Caco-2 (cell line): ENCODE measurements around the gene ANKRD16. TPM values are rescaled to one million over a fixed set of nuclear protein-coding genes. Genes with fewer than 3 reads are reported as not detected.
A peak's percentile ranks its signal among the peaks of the same experiment; 100 is the strongest.

Experiments
- BruUV-seq: library from RNA; stranded (reverse); fragments of 400-500 nt; replicated peaks from 2 replicates; lab custom pipeline; 2021; lab: Mats Ljungman, UMichigan
- CTCF ChIA-PET: fragments of 300-600 bp; sonication (Branson Sonifier 250); formaldehyde crosslinking; loops from one replicate; lab custom pipeline; 2022; ENCODE audit warnings: antibody characterized with exemption; lab: Charles Lee
- POLR2A ChIA-PET: fragments of 300-600 bp; sonication (Branson Sonifier 250); formaldehyde crosslinking; loops from one replicate; lab custom pipeline; 2022; ENCODE audit warnings: antibody characterized with exemption; lab: Charles Lee
- DNase-seq, 2 experiments: peaks; one replicate each; pipeline versions ENCODE4 v3.0.0 to v3.0.0-alpha.2; 2020 to 2022
- H3K27me3 ChIP-seq: replicated peaks from 2 replicates; pipeline ENCODE4 v1.6.0; 2011; ENCODE audit warnings: low read length; ENCODE audit not compliant: control insufficient read depth, insufficient read depth
- H3K36me3 ChIP-seq: 2 replicates; pipeline ENCODE4 v1.5.1; 2011; ENCODE audit warnings: low read length; ENCODE audit not compliant: control insufficient read depth, insufficient read depth
- H3K4me1 ChIP-seq: fragments of 250-450 bp; sonication (Bioruptor Pico); 2 replicates; pipeline ENCODE4 v1.5.1; 2020; ENCODE audit warnings: mild to moderate bottlenecking
- H3K4me3 ChIP-seq: 2 replicates; pipeline ENCODE4 v1.5.1; 2011; ENCODE audit warnings: low read depth, mild to moderate bottlenecking, control low read depth, low read length
- H3K9me3 ChIP-seq: fragments of 250-450 bp; sonication (Bioruptor Pico); 2 replicates; pipeline ENCODE4 v1.5.1; 2020; ENCODE audit warnings: mild to moderate bottlenecking, moderate library complexity
- H3K27ac Mint-ChIP-seq: one replicate; pipeline ENCODE4 v1.8.0; 2022; ENCODE audit warnings: mixed read lengths; ENCODE audit not compliant: unreplicated experiment
- H3K27me3 Mint-ChIP-seq: one replicate; pipeline ENCODE4 v1.8.0; 2022; ENCODE audit warnings: mixed read lengths; ENCODE audit not compliant: insufficient read depth, unreplicated experiment
- H3K36me3 Mint-ChIP-seq: one replicate; pipeline ENCODE4 v1.8.0; 2022; ENCODE audit warnings: mild to moderate bottlenecking, mixed read lengths; ENCODE audit not compliant: insufficient read depth, unreplicated experiment
- H3K4me1 Mint-ChIP-seq: one replicate; pipeline ENCODE4 v1.8.0; 2022; ENCODE audit warnings: low read depth, mixed read lengths; ENCODE audit not compliant: unreplicated experiment
- H3K4me3 Mint-ChIP-seq: one replicate; pipeline ENCODE4 v1.8.0; 2022; ENCODE audit warnings: mild to moderate bottlenecking, moderate library complexity, mixed read lengths; ENCODE audit not compliant: unreplicated experiment
- H3K9me3 Mint-ChIP-seq: one replicate; pipeline ENCODE4 v1.8.0; 2022; ENCODE audit warnings: mixed read lengths; ENCODE audit not compliant: unreplicated experiment
- CTCF ChIP-seq, 2 experiments: fragments of 200-600 bp in 1 of 2; IDR thresholded peaks; 1 replicate in 1 of 2; 2 replicates in 1 of 2; pipeline versions ENCODE4 v1.5.1 to v1.8.0; 2011 to 2022; ENCODE audit warnings: antibody characterized with exemption in 1 of 2, control low read depth in 1 of 2, inconsistent platforms in 1 of 2, low read depth in 1 of 2, low read length in 1 of 2, mild to moderate bottlenecking in 1 of 2, moderate library complexity in 1 of 2; ENCODE audit not compliant: insufficient read depth in 1 of 2, severe bottlenecking in 1 of 2, unreplicated experiment in 1 of 2
- intact Hi-C: fragments of 100-400 bp; cut with micrococcal nuclease; formaldehyde crosslinking; loops from one replicate; pipeline ENCODE4 v1.10.0; 2022; ENCODE audit not compliant: unreplicated experiment
- total RNA-seq: library from RNA; stranded (reverse); gene quantifications from 2 replicates; pipeline ENCODE4 v1.2.3, GENCODE V29; 2022

Gene ANKRD16
- total RNA-seq, 1 experiment from 2014 or later, result 20.2 TPM

GRCh38 chr10:5894873-5895272 is 5.2 kb upstream of the ANKRD16 start:
- Histone ChIP-seq H3K4me1 (no peaks in the 10 kb centered on the region), H3K4me3 (no peak overlapping the region), H3K36me3 (peaks cover 2% of the 10 kb centered on the region; the same call in 1 of the 2 replicates), H3K9me3 (peaks cover 4% of the 10 kb centered on the region; the same call in 1 of the 2 replicates), H3K27me3 (no peaks in the 10 kb centered on the region)
- POLR2A ChIA-PET, result no interaction called here
- no TSS peak for BruUV-seq
- CTCF ChIA-PET, result no interaction called here
- no peak for TF ChIP-seq CTCF (IDR thresholded peaks at IDR 0.05; ENCODE audit: insufficient read depth in 1 of 2, low read depth in 1 of 2, low read length in 1 of 2, severe bottlenecking in 1 of 2, unreplicated experiment in 1 of 2)
- intact Hi-C loops, result no loop called here
- Mint-ChIP-seq H3K36me3 (peaks cover 73% of the 10 kb centered on the region), H3K9me3 (peaks cover 14% of the 10 kb centered on the region), H3K4me1 (peaks cover 27% of the 10 kb centered on the region), H3K4me3 (no peak overlapping the region), H3K27ac (no peak overlapping the region), H3K27me3 (no peaks in the 10 kb centered on the region)
- DNase-seq, result no peak

- no peak overlapping the region for H3K4me3 ChIP-seq
- H3K36me3 ChIP-seq, result peaks cover 2% of the 10 kb centered on the region; the same call in 1 of the 2 replicates
- Mint-ChIP-seq H3K27me3 (no peaks in the 10 kb centered on the region), H3K9me3 (peaks cover 14% of the 10 kb centered on the region), H3K4me3 (no peak overlapping the region), H3K4me1 (peaks cover 27% of the 10 kb centered on the region), H3K36me3 (peaks cover 76% of the 10 kb centered on the region), H3K27ac (no peak overlapping the region)
- no TSS peak for BruUV-seq
- intact Hi-C loops, result no loop called here
- H3K9me3 ChIP-seq, result peaks cover 4% of the 10 kb centered on the region; the same call in 1 of the 2 replicates
- no peaks in the 10 kb centered on the region for H3K4me1 ChIP-seq
- H3K27me3 ChIP-seq, result no peaks in the 10 kb centered on the region
- no peak for DNase-seq
- CTCF ChIA-PET, result no interaction called here
- TF ChIP-seq CTCF (IDR thresholded peaks at IDR 0.05; ENCODE audit: insufficient read depth in 1 of 2, low read depth in 1 of 2, low read length in 1 of 2, severe bottlenecking in 1 of 2, unreplicated experiment in 1 of 2), result no peak
- POLR2A ChIA-PET, result no interaction called here
These were observed 4.7 kb upstream of the ANKRD16 start for GRCh38 chr10:5894403-5894802.

- no peak for DNase-seq
- TF ChIP-seq CTCF (IDR thresholded peaks at IDR 0.05; ENCODE audit: insufficient read depth in 1 of 2, low read depth in 1 of 2, low read length in 1 of 2, severe bottlenecking in 1 of 2, unreplicated experiment in 1 of 2), result no peak
- peaks cover 4% of the 10 kb centered on the region; the same call in 1 of the 2 replicates for H3K9me3 ChIP-seq
- Mint-ChIP-seq H3K4me3 (no peak overlapping the region), H3K27ac (peak overlapping the region; percentile 60), H3K36me3 (peaks cover 81% of the 10 kb centered on the region), H3K9me3 (peaks cover 14% of the 10 kb centered on the region), H3K4me1 (peaks cover 27% of the 10 kb centered on the region), H3K27me3 (no peaks in the 10 kb centered on the region)
- H3K4me1 ChIP-seq, result peaks cover 2% of the 10 kb centered on the region; the same call in 1 of the 2 replicates
- POLR2A ChIA-PET, result no interaction called here
- no peaks in the 10 kb centered on the region for H3K27me3 ChIP-seq
- CTCF ChIA-PET, result no interaction called here
- peaks cover 2% of the 10 kb centered on the region; the same call in 1 of the 2 replicates for H3K36me3 ChIP-seq
- BruUV-seq, result no TSS peak
- intact Hi-C loops, result no loop called here
- no peak overlapping the region for H3K4me3 ChIP-seq
These were observed 3.6 kb upstream of the ANKRD16 start for GRCh38 chr10:5893321-5893720.
